Osteoblast (primary cell): Measurements from ENCODE around the gene EML1. TPM values are rescaled to one million over a fixed set of nuclear protein-coding genes. Genes with fewer than 3 reads are reported as not detected.
A peak's percentile ranks its signal among the peaks of the same experiment; 100 is the strongest.

Source experiments
- DNase-seq: peaks from one replicate; pipeline ENCODE4 v3.0.0; 2011; ENCODE audit warnings: low spot score, mixed read lengths; ENCODE audit not compliant: insufficient read length; ENCODE audit errors: missing footprints
- H2AFZ ChIP-seq: 2 replicates; pipeline ENCODE4 v1.6.0; 2011; ENCODE audit warnings: mild to moderate bottlenecking, low read length
- H3K27ac ChIP-seq: 2 replicates; pipeline ENCODE4 v1.5.1; 2011; ENCODE audit warnings: mild to moderate bottlenecking, low read depth, low read length, moderate library complexity
- H3K27me3 ChIP-seq: 2 replicates; pipeline ENCODE4 v1.6.0; 2012; ENCODE audit warnings: mild to moderate bottlenecking, control low read depth, inconsistent platforms, low read length, moderate library complexity; ENCODE audit not compliant: insufficient read depth
- H3K36me3 ChIP-seq: 2 replicates; pipeline ENCODE4 v1.5.1; 2011; ENCODE audit warnings: mild to moderate bottlenecking, low read length, control low read depth, moderate library complexity; ENCODE audit not compliant: insufficient read depth
- H3K4me1 ChIP-seq: 2 replicates; pipeline ENCODE4 v1.5.1; 2011; ENCODE audit warnings: mild to moderate bottlenecking, low read length, control low read depth, moderate library complexity; ENCODE audit not compliant: insufficient read depth
- H3K4me2 ChIP-seq: 2 replicates; pipeline ENCODE4 v1.6.0; 2011; ENCODE audit warnings: mild to moderate bottlenecking, low read length; ENCODE audit not compliant: insufficient read depth
- H3K4me3 ChIP-seq: fragments of 200-600 bp; sonication (generic); 3 replicates; pipeline ENCODE4 v1.5.1; 2012; ENCODE audit warnings: mild to moderate bottlenecking, low read length, inconsistent platforms; ENCODE audit not compliant: insufficient read depth
- H3K79me2 ChIP-seq: 2 replicates; pipeline ENCODE4 v1.6.0; 2012; ENCODE audit warnings: mild to moderate bottlenecking, low read length, control low read depth, inconsistent platforms; ENCODE audit not compliant: insufficient read depth
- H3K9me3 ChIP-seq: 2 replicates; pipeline ENCODE4 v1.5.1; 2011; ENCODE audit warnings: low read depth, low read length, control low read depth
- H4K20me1 ChIP-seq: 2 replicates; pipeline ENCODE4 v1.6.0; 2012; ENCODE audit warnings: mild to moderate bottlenecking, low read length, control low read depth; ENCODE audit not compliant: insufficient read depth
- total RNA-seq: library from RNA; depleted of rRNA; stranded (reverse); fragments of >200 nt; gene quantifications from 2 replicates; pipeline ENCODE4 v1.2.3, GENCODE V29; 2012
- TF ChIP-seq, protein P1 (sequence below): IDR thresholded peaks from 2 replicates; pipeline ENCODE4 v1.5.1; 2011; ENCODE audit warnings: mild to moderate bottlenecking, low read depth, low read length, moderate library complexity; ENCODE audit errors: extremely low read depth

EML1 gene
- total RNA-seq, 1 donor, result 46.7 TPM

DNA sequence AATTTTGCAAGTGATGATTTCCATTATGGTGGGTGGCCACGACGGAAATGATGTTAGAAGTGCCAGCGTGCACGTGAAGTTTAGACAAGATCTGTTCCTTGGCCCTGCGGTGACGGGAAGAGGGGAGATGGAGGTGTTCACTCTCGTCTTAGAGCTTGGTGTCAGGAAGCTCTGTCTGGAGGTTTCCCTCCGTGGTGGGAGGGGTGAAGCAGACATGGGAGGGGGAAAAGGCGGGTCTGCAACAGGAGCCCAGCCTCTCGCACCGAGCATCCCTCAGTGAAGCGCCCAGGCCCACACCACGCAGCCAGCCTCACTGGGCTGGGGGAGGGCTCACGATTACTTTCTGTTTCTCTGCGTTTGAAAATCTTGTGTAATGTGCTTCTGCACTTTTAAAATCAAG, 26.3 kb downstream of the EML1 start:
- Histone ChIP-seq H3K27ac (no peak overlapping the region), H3K27me3 (peaks cover 3% of the 10 kb centered on the region), H3K9me3 (no peaks in the 10 kb centered on the region), H3K4me3 (no peak overlapping the region), H3K79me2 (peaks cover 32% of the 10 kb centered on the region), H3K36me3 (no peaks in the 10 kb centered on the region), H3K4me2 (peak overlapping the region; percentile 13), H2AFZ (no peak overlapping the region), H4K20me1 (peaks cover 89% of the 10 kb centered on the region), H3K4me1 (peaks cover 5% of the 10 kb centered on the region)
- no peak for DNase-seq
- TF ChIP-seq, protein P1, sequence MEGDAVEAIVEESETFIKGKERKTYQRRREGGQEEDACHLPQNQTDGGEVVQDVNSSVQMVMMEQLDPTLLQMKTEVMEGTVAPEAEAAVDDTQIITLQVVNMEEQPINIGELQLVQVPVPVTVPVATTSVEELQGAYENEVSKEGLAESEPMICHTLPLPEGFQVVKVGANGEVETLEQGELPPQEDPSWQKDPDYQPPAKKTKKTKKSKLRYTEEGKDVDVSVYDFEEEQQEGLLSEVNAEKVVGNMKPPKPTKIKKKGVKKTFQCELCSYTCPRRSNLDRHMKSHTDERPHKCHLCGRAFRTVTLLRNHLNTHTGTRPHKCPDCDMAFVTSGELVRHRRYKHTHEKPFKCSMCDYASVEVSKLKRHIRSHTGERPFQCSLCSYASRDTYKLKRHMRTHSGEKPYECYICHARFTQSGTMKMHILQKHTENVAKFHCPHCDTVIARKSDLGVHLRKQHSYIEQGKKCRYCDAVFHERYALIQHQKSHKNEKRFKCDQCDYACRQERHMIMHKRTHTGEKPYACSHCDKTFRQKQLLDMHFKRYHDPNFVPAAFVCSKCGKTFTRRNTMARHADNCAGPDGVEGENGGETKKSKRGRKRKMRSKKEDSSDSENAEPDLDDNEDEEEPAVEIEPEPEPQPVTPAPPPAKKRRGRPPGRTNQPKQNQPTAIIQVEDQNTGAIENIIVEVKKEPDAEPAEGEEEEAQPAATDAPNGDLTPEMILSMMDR, result no peak

DNA sequence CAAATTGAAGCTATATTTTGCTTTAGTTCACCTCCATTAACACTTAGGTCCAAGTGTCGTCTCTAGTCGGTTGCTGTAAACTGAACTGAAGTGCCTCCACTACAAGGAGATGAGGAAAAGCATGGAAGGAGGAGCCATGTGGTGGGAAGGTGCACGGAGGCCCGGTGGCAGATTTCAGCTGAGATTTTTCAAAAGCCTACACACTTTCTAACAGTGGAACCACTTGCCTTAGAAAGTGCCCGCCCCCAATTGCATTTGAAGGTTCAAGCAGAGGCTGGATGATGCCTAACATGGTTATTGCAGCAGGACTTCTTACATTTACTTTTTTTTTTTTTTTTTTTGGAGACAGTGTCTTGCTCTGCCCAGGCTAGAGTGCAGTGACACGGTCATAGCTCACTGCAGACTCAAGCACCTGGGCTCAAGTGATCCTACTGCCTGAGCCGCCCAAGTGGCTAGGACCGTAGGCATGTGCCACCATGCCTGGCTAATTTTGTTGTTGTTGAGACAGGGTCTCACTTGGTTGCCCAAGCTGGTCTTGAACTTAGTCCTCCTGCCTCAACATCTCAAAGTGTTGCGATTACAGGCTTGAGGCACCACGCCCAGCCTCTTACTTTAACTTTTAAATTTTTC, 27.6 kb downstream of the EML1 start:
- Histone ChIP-seq H3K4me1 (peaks cover 5% of the 10 kb centered on the region), H3K4me3 (no peak overlapping the region), H3K79me2 (peaks cover 35% of the 10 kb centered on the region), H3K36me3 (no peaks in the 10 kb centered on the region), H3K27me3 (peaks cover 3% of the 10 kb centered on the region), H3K4me2 (no peak overlapping the region), H2AFZ (no peak overlapping the region), H4K20me1 (peaks cover 96% of the 10 kb centered on the region), H3K9me3 (no peaks in the 10 kb centered on the region), H3K27ac (no peak overlapping the region)
- DNase-seq, result no peak
- TF ChIP-seq, protein P1, result no peak

GRCh38 chr14:99821519-99822508, 28.6 kb downstream of the EML1 start:
- H3K4me1 ChIP-seq, result peaks cover 5% of the 10 kb centered on the region
- H3K4me3 ChIP-seq, result no peak overlapping the region
- H3K9me3 ChIP-seq, result no peaks in the 10 kb centered on the region
- H3K27ac ChIP-seq, result no peak overlapping the region
- H2AFZ ChIP-seq, result no peak overlapping the region
- H3K79me2 ChIP-seq, result peaks cover 32% of the 10 kb centered on the region
- H4K20me1 ChIP-seq, result peaks cover 94% of the 10 kb centered on the region
- peak; percentile 84 for DNase-seq
- no peaks in the 10 kb centered on the region for H3K36me3 ChIP-seq
- no peak overlapping the region for H3K4me2 ChIP-seq
- H3K27me3 ChIP-seq, result peaks cover 3% of the 10 kb centered on the region
- TF ChIP-seq, protein P1, result no peak

- TF ChIP-seq, protein P1, result no peak
- Histone ChIP-seq H3K27me3 (peaks cover 3% of the 10 kb centered on the region), H3K79me2 (peaks cover 27% of the 10 kb centered on the region), H3K4me1 (peaks cover 5% of the 10 kb centered on the region), H2AFZ (no peak overlapping the region), H3K9me3 (no peaks in the 10 kb centered on the region), H3K36me3 (no peaks in the 10 kb centered on the region), H3K27ac (no peak overlapping the region), H3K4me2 (no peak overlapping the region), H4K20me1 (peaks cover 90% of the 10 kb centered on the region), H3K4me3 (no peak overlapping the region)
- DNase-seq, result no peak
These were observed 29.7 kb downstream of the EML1 start for GRCh38 chr14:99822800-99823455.
